Esophagus muscularis mucosa (tissue), 4 donors: ENCODE results near the gene STPG2. TPM values are rescaled to one million over a fixed set of nuclear protein-coding genes. Genes with fewer than 3 reads are reported as not detected.
"Not testable (repeated sequence)": the region's sequence is repeated elsewhere in the genome, so short reads cannot be mapped to it uniquely, and the experiment has no call there.

ENCODE experiments used
- DNase-seq: peaks from one replicate; pipeline ENCODE4 v3.0.0-alpha.2; 2017; ENCODE audit errors: extremely low spot score
- H3K27ac ChIP-seq, 4 donors: fragments of 200-600 bp; sonication (generic); replicated peaks in 1 of 4; 1 replicate in 3 of 4; 2 replicates in 1 of 4; pipeline ENCODE4 v1.5.1; 2016 to 2019; ENCODE audit warnings: mild to moderate bottlenecking in 1 of 4
- H3K27me3 ChIP-seq, 4 donors: fragments of 200-600 bp; sonication (generic); one replicate each; pipeline versions ENCODE4 v1.5.1 to v1.6.0; 2016 to 2019
- H3K36me3 ChIP-seq, 4 donors: fragments of 200-600 bp; sonication (generic); one replicate each; pipeline ENCODE4 v1.5.1; 2016 to 2019
- H3K4me1 ChIP-seq, 4 donors: fragments of 200-600 bp; sonication (generic); one replicate each; pipeline ENCODE4 v1.5.1; 2016 to 2019
- H3K4me3 ChIP-seq, 4 donors: fragments of 200-600 bp; sonication (generic); 1 replicate in 2 of 4; 2 replicates in 2 of 4; pipeline ENCODE4 v1.5.1; 2016 to 2019; ENCODE audit warnings: mild to moderate bottlenecking in 4 of 4, moderate library complexity in 1 of 4
- H3K9me3 ChIP-seq, 4 donors: fragments of 200-600 bp; sonication (generic); 1 replicate in 3 of 4; 2 replicates in 1 of 4; pipeline ENCODE4 v1.5.1; 2016 to 2019
- EP300 ChIP-seq: sonication (generic); formaldehyde crosslinking; IDR thresholded peaks from one replicate; pipeline ENCODE4 v1.6.1; 2017; ENCODE audit warnings: antibody characterized with exemption
- POLR2A ChIP-seq: fragments of 450-650 bp; IDR thresholded peaks from one replicate; pipeline ENCODE4 v1.6.1; 2017; ENCODE audit warnings: antibody characterized with exemption, moderate library complexity, mild to moderate bottlenecking, low read depth
- POLR2AphosphoS5 ChIP-seq, 2 donors: sonication (generic); formaldehyde crosslinking; IDR thresholded peaks; one replicate each; pipeline ENCODE4 v1.6.1; 2017; ENCODE audit warnings: antibody characterized with exemption in 2 of 2
- WGBS: methylation state at CpG from one replicate; pipeline ENCODE4 v1.1.5; 2018; 5-methylcytosine and 5-hydroxymethylcytosine counted together
- intact Hi-C: fragments of 100-400 bp; cut with DNase I; formaldehyde crosslinking; loops from one replicate; pipeline ENCODE4 v1.15.1; 2023
- total RNA-seq, 4 donors: library from RNA; depleted of rRNA; stranded (reverse); fragments of >200 nt; gene quantifications; one replicate each; pipeline versions ENCODE4 v1.1.0 to v1.2.1, GENCODE V29; 2016
- TF ChIP-seq, protein P1 (sequence below), 3 experiments: fragments of 200-600 bp in 2 of 3; fragments of 450-650 bp in 1 of 3; sonication (generic) in 2 of 3; IDR thresholded peaks; one replicate each; pipeline ENCODE4 v1.5.1; 2017 to 2019; ENCODE audit warnings: antibody characterized with exemption in 3 of 3, mild to moderate bottlenecking in 2 of 3, moderate library complexity in 1 of 3

The STPG2 gene
- total RNA-seq, 4 donors from 2014 or later = 0.17 to 0.26 TPM; not detected in 2

DNA sequence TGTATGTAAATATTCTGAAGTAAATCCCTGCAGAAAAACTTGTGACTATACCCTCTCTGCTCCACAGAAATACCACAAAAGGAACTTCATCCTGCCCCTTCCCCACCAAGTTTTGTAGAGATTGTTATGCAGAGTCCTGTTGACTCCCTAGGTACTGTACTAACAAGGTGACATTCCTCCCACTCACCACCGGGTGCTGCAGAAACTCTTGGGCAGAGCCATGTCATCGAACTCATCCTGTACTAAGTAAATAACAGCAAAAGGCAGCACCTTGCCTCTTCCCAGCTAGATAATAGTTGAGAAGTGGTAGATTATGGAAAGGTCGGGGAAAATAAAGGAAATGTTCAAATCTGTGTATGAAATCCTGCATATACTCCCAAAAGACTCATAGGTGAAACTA lies 233.3 kb downstream of the STPG2 start:
- no peak for TF ChIP-seq POLR2A
- TF ChIP-seq, protein P1, sequence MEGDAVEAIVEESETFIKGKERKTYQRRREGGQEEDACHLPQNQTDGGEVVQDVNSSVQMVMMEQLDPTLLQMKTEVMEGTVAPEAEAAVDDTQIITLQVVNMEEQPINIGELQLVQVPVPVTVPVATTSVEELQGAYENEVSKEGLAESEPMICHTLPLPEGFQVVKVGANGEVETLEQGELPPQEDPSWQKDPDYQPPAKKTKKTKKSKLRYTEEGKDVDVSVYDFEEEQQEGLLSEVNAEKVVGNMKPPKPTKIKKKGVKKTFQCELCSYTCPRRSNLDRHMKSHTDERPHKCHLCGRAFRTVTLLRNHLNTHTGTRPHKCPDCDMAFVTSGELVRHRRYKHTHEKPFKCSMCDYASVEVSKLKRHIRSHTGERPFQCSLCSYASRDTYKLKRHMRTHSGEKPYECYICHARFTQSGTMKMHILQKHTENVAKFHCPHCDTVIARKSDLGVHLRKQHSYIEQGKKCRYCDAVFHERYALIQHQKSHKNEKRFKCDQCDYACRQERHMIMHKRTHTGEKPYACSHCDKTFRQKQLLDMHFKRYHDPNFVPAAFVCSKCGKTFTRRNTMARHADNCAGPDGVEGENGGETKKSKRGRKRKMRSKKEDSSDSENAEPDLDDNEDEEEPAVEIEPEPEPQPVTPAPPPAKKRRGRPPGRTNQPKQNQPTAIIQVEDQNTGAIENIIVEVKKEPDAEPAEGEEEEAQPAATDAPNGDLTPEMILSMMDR (IDR thresholded peaks at IDR 0.05) = no peak
- TF ChIP-seq EP300 = no peak
- no peak for TF ChIP-seq POLR2AphosphoS5 (IDR thresholded peaks at IDR 0.05)
- DNase-seq = no peak
- Histone ChIP-seq H3K9me3 (no peaks in the 10 kb centered on the region), H3K36me3 (no peaks in the 10 kb centered on the region), H3K4me1 (no peaks in the 10 kb centered on the region), H3K27me3 (no peaks in the 10 kb centered on the region), H3K27ac (no peak overlapping the region), H3K4me3 (no peak overlapping the region)
- intact Hi-C loops = no loop called here
- WGBS = 52% methylated on average over 3 of the region's 3 CpGs

DNA sequence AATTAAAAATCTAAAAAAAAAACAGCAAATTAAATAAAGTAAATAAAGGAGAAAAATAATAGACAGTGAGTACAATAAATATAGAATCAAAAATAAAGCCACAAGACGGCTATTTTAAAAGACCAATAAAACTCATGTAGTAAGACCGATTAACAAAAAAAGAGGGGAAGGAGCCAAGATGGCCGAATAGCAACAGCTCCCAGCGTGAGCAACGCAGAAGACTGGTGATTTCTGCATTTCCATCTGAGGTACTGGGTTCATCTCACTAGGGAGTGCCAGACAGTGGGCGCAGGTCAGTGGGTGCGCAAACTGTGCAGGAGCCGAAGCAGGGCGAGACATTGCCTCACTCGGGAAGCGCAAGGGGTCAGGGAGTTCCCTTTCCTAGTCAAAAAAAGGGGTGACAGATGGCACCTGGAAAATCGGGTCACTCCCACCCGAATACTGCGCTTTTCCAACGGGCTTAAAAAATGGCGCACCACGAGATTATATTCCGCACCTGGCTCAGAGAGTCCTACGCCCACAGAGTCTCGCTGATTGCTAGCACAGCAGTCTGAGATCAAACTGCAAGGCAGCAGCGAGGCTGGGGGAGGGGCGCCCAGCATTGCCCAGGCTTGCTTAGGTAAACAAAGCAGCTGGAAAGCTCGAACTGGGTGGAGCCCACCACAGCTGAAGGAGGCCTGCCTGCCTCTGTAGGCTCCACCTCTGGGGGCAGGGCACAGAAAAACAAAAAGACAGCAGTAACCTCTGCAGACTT lies 239.7 kb downstream of the STPG2 start:
- H3K27ac ChIP-seq, H3K27me3 ChIP-seq, H3K36me3 ChIP-seq, H3K9me3 ChIP-seq, DNase-seq, intact Hi-C loops, H3K4me1 ChIP-seq, H3K4me3 ChIP-seq: not testable (repeated sequence)
- WGBS = 96% methylated on average over 16 of the region's 23 CpGs

DNA sequence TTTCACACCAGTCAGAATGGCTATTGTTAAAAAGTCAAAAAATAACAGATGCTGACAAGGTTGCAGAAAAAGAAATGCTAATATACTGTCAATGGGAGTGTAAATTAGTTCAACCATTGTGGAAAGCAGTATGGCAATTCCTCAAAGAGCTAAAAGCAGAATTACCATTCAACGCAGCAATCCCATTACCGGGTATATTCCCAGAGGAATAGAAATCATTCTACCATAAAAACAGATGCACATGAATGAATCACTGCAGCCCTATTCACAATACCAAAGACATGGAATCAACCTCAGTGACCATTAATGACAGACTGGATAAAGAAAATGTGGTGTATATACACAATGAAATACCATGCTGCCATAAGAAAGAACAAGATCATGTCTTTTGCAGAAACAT lies 243.0 kb downstream of the STPG2 start:
- no peak overlapping the region for H3K27ac ChIP-seq
- no peak for DNase-seq
- H3K9me3 ChIP-seq = peaks cover 0 to 3% (median 0%) of the 10 kb centered on the region in 4 donors
- intact Hi-C loops = no loop called here
- TF ChIP-seq EP300 = no peak
- TF ChIP-seq, protein P1 (IDR thresholded peaks at IDR 0.05) = no peak
- no peak for TF ChIP-seq POLR2AphosphoS5 (IDR thresholded peaks at IDR 0.05)
- TF ChIP-seq POLR2A = no peak
- no peaks in the 10 kb centered on the region for H3K4me1 ChIP-seq
- no peaks in the 10 kb centered on the region for H3K36me3 ChIP-seq
- no peak overlapping the region for H3K4me3 ChIP-seq
- WGBS = 89% methylated on average over 2 of the region's 2 CpGs
- no peaks in the 10 kb centered on the region for H3K27me3 ChIP-seq

DNA sequence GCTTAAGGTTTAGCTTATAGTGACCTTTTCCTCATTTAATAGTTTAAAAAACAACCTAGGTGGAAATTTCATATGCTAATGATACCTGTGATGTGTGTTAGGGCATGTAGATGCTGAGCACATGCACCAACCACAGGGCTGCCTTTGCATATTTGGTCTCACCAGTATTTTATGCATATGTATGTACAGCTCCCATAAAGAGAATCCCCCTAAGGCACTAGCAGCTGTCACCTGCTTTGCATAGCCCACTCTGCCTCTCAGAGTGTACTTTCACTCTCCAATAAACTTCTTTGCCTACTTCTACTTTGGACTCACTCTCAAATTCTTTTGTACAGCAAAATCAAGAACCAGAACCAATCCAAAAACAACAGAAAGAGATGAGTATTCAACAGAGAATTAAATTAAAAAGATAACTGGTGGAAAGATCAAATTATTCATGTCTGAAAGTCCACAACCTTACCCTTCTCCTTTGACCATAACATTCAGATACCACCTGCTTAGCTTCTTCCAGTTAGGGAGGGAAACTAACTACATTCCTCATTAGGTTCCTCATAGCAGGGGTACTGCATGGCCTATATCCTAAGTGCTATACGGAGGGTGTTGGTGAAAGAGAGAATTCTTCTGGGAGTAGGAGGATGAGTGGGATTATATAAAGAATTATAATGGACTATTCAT lies 250.5 kb downstream of the STPG2 start:
- intact Hi-C loops = no loop called here
- WGBS = 68% methylated on average over 1 of the region's 1 CpG
- no peak for DNase-seq

DNA sequence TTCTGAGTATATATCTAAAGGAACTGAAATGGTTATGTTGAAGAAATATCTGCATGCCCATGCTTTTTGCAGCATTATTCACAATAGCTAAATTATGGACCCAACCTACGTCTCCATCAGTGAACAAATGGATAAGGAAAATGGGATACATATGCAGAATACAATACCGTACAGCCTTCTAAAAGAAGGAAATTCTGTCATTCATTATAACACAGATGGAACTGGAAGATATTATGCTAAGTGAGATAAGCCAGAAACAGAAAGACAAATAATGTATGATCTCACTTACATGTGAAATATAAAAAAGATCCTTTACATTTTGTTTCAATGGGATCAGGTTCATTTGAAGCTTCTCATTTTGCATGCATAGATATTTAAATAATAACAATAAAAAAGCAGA lies 263.3 kb downstream of the STPG2 start:
- WGBS = 64% methylated on average over 2 of the region's 2 CpGs
- TF ChIP-seq EP300 = no peak
- TF ChIP-seq POLR2A = no peak
- TF ChIP-seq, protein P1 (IDR thresholded peaks at IDR 0.05) = no peak
- TF ChIP-seq POLR2AphosphoS5 (IDR thresholded peaks at IDR 0.05) = no peak
- H3K27ac ChIP-seq = no peak overlapping the region
- no peaks in the 10 kb centered on the region for H3K4me1 ChIP-seq
- H3K36me3 ChIP-seq = no peaks in the 10 kb centered on the region
- H3K9me3 ChIP-seq = no peaks in the 10 kb centered on the region
- intact Hi-C loops = no loop called here
- H3K27me3 ChIP-seq = no peaks in the 10 kb centered on the region
- DNase-seq = no peak
- H3K4me3 ChIP-seq = no peak overlapping the region

More for the DNA sequence above, 250.5 kb downstream of the STPG2 start:
- Histone ChIP-seq H3K27me3 (no peaks in the 10 kb centered on the region), H3K9me3 (no peaks in the 10 kb centered on the region), H3K4me1 (no peaks in the 10 kb centered on the region), H3K27ac (no peak overlapping the region), H3K36me3 (no peaks in the 10 kb centered on the region), H3K4me3 (no peak overlapping the region)
- TF ChIP-seq EP300 = no peak
